HL-60 (cell line): ENCODE results near the gene TEX9.

Experiments used
- DNase-seq, 2 experiments: peaks; one replicate each; pipeline ENCODE4 v3.0.0-alpha.2; 2010 to 2020; ENCODE audit warnings: low read depth in 1 of 2, low spot score in 1 of 2
- H3K27ac ChIP-seq: fragments of 250-450 bp; sonication (Bioruptor Pico); replicated peaks from 2 replicates; pipeline ENCODE4 v1.5.1; 2020; ENCODE audit warnings: mild to moderate bottlenecking, moderate library complexity
- H3K27me3 ChIP-seq: fragments of 250-450 bp; sonication (Bioruptor Pico); 2 replicates; pipeline ENCODE4 v1.5.1; 2021; ENCODE audit warnings: mild to moderate bottlenecking, moderate library complexity; ENCODE audit not compliant: insufficient read depth, poor library complexity, severe bottlenecking
- H3K4me3 ChIP-seq: replicated peaks from 2 replicates; pipeline ENCODE4 v1.5.1; 2011; ENCODE audit warnings: mild to moderate bottlenecking, control low read depth, low read length; ENCODE audit not compliant: insufficient read depth
- GABPA ChIP-seq: IDR thresholded peaks from 2 replicates; pipeline ENCODE4 v1.6.1; 2012; ENCODE audit warnings: low read depth
- POLR2AphosphoS5 ChIP-seq: IDR thresholded peaks from 2 replicates; pipeline ENCODE4 v1.6.1; 2012; ENCODE audit warnings: low read depth
- SPI1 ChIP-seq: IDR thresholded peaks from 2 replicates; pipeline ENCODE4 v1.6.1; 2012; ENCODE audit warnings: low read depth, mild to moderate bottlenecking, borderline replicate concordance
- TF ChIP-seq, protein P1 (sequence below): IDR thresholded peaks from one replicate; pipeline ENCODE4 v1.5.1; 2011; ENCODE audit warnings: low read length, control low read depth, inconsistent platforms; ENCODE audit not compliant: insufficient read depth
- TF ChIP-seq, protein P2 (sequence below): IDR thresholded peaks from 2 replicates; pipeline ENCODE4 v1.6.1; 2012; ENCODE audit warnings: low read depth; ENCODE audit not compliant: insufficient replicate concordance

Gene TEX9

DNA sequence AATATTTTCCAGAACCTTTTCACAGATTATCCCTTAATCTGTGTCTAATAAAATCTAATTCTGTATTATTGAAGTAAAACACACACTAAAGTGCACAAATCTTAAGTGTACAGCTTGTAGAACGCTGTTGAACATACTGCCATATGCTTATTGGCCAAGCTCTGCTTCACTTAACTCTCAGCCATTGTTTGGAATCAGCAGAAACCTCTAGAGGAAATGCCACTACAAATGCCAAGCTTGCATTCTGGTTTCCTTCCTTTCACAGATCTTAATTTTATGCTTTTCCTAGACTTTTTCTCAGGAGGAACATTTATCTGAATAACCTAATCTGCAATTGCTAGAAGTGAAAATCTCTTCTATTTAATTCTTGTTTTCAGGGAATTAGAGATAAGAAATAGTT lies 89.6 kb downstream of the TEX9 start:
- H3K27ac ChIP-seq: no peak overlapping the region
- TF ChIP-seq, protein P1, sequence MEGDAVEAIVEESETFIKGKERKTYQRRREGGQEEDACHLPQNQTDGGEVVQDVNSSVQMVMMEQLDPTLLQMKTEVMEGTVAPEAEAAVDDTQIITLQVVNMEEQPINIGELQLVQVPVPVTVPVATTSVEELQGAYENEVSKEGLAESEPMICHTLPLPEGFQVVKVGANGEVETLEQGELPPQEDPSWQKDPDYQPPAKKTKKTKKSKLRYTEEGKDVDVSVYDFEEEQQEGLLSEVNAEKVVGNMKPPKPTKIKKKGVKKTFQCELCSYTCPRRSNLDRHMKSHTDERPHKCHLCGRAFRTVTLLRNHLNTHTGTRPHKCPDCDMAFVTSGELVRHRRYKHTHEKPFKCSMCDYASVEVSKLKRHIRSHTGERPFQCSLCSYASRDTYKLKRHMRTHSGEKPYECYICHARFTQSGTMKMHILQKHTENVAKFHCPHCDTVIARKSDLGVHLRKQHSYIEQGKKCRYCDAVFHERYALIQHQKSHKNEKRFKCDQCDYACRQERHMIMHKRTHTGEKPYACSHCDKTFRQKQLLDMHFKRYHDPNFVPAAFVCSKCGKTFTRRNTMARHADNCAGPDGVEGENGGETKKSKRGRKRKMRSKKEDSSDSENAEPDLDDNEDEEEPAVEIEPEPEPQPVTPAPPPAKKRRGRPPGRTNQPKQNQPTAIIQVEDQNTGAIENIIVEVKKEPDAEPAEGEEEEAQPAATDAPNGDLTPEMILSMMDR: no peak
- TF ChIP-seq GABPA (no peak), SPI1 (no peak), POLR2AphosphoS5 (no peak)
- TF ChIP-seq, protein P2, sequence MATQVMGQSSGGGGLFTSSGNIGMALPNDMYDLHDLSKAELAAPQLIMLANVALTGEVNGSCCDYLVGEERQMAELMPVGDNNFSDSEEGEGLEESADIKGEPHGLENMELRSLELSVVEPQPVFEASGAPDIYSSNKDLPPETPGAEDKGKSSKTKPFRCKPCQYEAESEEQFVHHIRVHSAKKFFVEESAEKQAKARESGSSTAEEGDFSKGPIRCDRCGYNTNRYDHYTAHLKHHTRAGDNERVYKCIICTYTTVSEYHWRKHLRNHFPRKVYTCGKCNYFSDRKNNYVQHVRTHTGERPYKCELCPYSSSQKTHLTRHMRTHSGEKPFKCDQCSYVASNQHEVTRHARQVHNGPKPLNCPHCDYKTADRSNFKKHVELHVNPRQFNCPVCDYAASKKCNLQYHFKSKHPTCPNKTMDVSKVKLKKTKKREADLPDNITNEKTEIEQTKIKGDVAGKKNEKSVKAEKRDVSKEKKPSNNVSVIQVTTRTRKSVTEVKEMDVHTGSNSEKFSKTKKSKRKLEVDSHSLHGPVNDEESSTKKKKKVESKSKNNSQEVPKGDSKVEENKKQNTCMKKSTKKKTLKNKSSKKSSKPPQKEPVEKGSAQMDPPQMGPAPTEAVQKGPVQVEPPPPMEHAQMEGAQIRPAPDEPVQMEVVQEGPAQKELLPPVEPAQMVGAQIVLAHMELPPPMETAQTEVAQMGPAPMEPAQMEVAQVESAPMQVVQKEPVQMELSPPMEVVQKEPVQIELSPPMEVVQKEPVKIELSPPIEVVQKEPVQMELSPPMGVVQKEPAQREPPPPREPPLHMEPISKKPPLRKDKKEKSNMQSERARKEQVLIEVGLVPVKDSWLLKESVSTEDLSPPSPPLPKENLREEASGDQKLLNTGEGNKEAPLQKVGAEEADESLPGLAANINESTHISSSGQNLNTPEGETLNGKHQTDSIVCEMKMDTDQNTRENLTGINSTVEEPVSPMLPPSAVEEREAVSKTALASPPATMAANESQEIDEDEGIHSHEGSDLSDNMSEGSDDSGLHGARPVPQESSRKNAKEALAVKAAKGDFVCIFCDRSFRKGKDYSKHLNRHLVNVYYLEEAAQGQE: no peak
- DNase-seq: no peak
- H3K27me3 ChIP-seq: no peaks in the 10 kb centered on the region
- no peak overlapping the region for H3K4me3 ChIP-seq

DNA sequence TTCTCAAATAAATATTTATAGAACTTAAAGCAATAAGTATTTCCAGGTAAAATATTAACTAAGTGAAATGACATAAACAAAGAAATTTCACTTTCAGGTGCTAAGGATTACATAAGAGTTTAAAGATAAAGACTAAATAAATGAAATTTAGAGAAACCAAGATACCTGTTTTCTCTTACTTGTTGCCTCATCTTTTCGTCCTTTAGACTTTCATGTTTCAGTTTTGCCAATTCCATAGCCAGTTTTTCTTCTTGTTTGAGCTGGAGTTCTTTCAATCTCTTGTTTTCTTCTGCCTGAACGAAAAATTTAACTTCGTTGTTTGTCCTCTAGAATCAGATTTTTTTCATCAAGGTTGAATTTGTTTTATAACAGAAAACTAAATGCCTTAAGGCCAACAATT lies 91.0 kb downstream of the TEX9 start:
- Histone ChIP-seq H3K4me3 (no peak overlapping the region), H3K27me3 (no peaks in the 10 kb centered on the region), H3K27ac (no peak overlapping the region)
- TF ChIP-seq, protein P2: no peak
- no peak for TF ChIP-seq SPI1
- TF ChIP-seq GABPA: no peak
- TF ChIP-seq, protein P1: no peak
- no peak for TF ChIP-seq POLR2AphosphoS5
- DNase-seq: no peak

DNA sequence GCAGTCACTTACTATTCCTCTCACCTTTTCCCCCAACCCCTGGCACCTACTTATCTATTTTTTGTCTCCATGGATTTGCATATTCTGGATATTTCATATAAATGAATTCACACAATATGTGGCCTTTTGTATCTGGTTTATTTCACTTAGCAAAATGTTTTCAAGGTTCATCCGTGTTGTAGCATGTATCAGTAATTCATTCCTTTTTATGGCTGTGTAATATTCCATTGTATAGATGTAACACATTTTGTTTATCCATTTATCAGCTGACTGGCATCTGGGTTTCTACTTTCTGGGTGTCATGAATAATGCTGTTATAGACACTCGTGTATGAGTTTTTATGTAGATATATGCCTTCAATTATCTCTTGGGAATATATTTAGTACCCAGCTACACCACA lies 93.9 kb downstream of the TEX9 start:
- H3K27me3 ChIP-seq: no peaks in the 10 kb centered on the region
- no peak overlapping the region for H3K4me3 ChIP-seq
- no peak for DNase-seq
- TF ChIP-seq POLR2AphosphoS5: no peak
- TF ChIP-seq, protein P2: no peak
- no peak for TF ChIP-seq SPI1
- no peak overlapping the region for H3K27ac ChIP-seq

DNA sequence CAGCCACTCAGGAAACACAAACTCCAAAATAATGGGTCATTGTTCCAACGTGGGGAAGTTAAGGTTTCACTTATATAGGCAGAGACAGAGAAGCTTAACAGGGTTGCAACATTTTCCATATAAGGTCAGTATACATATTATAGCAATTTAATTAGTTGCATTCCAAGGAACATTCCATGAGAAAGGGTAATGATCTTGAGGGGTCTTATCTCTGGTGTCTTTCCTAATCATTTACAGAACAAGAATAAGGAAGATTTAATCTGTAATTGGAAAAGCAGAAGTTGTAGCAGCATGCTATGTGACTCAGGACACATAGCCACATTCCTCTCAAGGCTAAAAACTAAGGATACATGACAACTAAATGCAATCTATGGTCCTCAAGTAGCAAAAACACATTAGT lies 94.8 kb downstream of the TEX9 start:
- Histone ChIP-seq H3K27ac (no peak overlapping the region), H3K4me3 (no peak overlapping the region), H3K27me3 (no peaks in the 10 kb centered on the region)
- TF ChIP-seq, protein P2: no peak
- no peak for TF ChIP-seq GABPA
- TF ChIP-seq POLR2AphosphoS5: no peak
- TF ChIP-seq, protein P1: no peak
- TF ChIP-seq SPI1: no peak
- no peak for DNase-seq
